GM12878 (cell line): Measurements from ENCODE around the gene DNASE1L3. TPM values are rescaled to one million over a fixed set of nuclear protein-coding genes. Genes with fewer than 3 reads are reported as not detected.

Experiments used
- ATAC-seq: fragments of 200-7000 bp; cut with Tn5 transposase; 3 replicates; pipeline ENCODE4 v1.9.1; 2020; ENCODE audit warnings: mild to moderate bottlenecking, moderate library complexity
- BruUV-seq: library from RNA; stranded (reverse); fragments of 400-500 nt; replicated peaks from 2 replicates; lab custom pipeline; 2021; lab: Mats Ljungman, UMichigan
- CTCF ChIA-PET: fragments of 300-600 bp; sonication (Branson Sonifier 250); formaldehyde crosslinking; extraction: SDS; loops from one replicate; lab custom pipeline; 2021; ENCODE audit warnings: inconsistent platforms; lab: Yijun Ruan, JAX
- POLR2A ChIA-PET: fragments of 350-600 bp; formaldehyde crosslinking; extraction: SDS; loops from one replicate; lab custom pipeline; 2021; ENCODE audit warnings: inconsistent platforms; lab: Charles Lee
- RAD21 ChIA-PET: fragments of 300-600 bp; sonication (Branson Sonifier 250); formaldehyde crosslinking; loops from one replicate; lab custom pipeline; 2023; ENCODE audit warnings: antibody characterized with exemption; ENCODE audit not compliant: unreplicated experiment; lab: Charles Lee
- SMC1A ChIA-PET: fragments of 300-600 bp; sonication (Branson Sonifier 250); formaldehyde crosslinking; loops from one replicate; lab custom pipeline; 2023; ENCODE audit not compliant: unreplicated experiment, uncharacterized antibody; lab: Charles Lee
- DNase-seq: peaks from one replicate; pipeline ENCODE4 v3.0.0-alpha.2; 2011; ENCODE audit warnings: low read depth, low spot score
- FAIRE-seq: peaks from 3 replicates; lab custom pipeline; 2011; peaks lifted over from hg19 to GRCh38; lab: Jason Lieb, UNC
- H2AFZ ChIP-seq: 2 replicates; pipeline ENCODE4 v1.6.0; 2011; ENCODE audit warnings: low read depth, low read length, control low read depth; ENCODE audit not compliant: control insufficient read depth
- H3K27ac ChIP-seq: 2 replicates; pipeline ENCODE4 v1.5.1; 2011; ENCODE audit warnings: control low read depth; ENCODE audit not compliant: control insufficient read depth, insufficient read depth
- H3K27me3 ChIP-seq, 2 experiments: replicated peaks in 1 of 2; 2 replicates each; pipeline versions ENCODE4 v1.6.0 to v1.6.1; 2011; ENCODE audit warnings: low read length in 1 of 2; ENCODE audit not compliant: control insufficient read depth in 2 of 2, insufficient read depth in 2 of 2
- H3K36me3 ChIP-seq, 2 experiments: 2 replicates each; pipeline ENCODE4 v1.5.1; 2011; ENCODE audit warnings: low read length in 1 of 2; ENCODE audit not compliant: control insufficient read depth in 2 of 2, insufficient read depth in 2 of 2
- H3K4me1 ChIP-seq: 2 replicates; pipeline ENCODE4 v1.6.1; 2011; ENCODE audit warnings: mild to moderate bottlenecking, low read length, moderate library complexity, mixed read lengths; ENCODE audit not compliant: control insufficient read depth, insufficient read depth
- H3K4me2 ChIP-seq: 2 replicates; pipeline ENCODE4 v1.6.0; 2011; ENCODE audit warnings: control low read depth; ENCODE audit not compliant: control insufficient read depth, insufficient read depth
- H3K4me3 ChIP-seq: fragments of 200-600 bp; sonication (generic); 2 replicates; pipeline ENCODE4 v1.5.1; 2016
- H3K79me2 ChIP-seq: 2 replicates; pipeline ENCODE4 v1.6.0; 2011; ENCODE audit warnings: low read length; ENCODE audit not compliant: control insufficient read depth, insufficient read depth
- H3K9ac ChIP-seq: 2 replicates; pipeline ENCODE4 v1.8.0; 2011; ENCODE audit warnings: low read length, control low read depth, mixed read lengths; ENCODE audit not compliant: control insufficient read depth, insufficient read depth
- H3K9me3 ChIP-seq: replicated peaks from 3 replicates; pipeline ENCODE4 v1.5.1; 2011; ENCODE audit warnings: mild to moderate bottlenecking, low read length; ENCODE audit not compliant: control insufficient read depth, insufficient read depth
- H4K20me1 ChIP-seq: 2 replicates; pipeline ENCODE4 v1.6.0; 2011; ENCODE audit not compliant: control insufficient read depth, insufficient read depth
- FOS ChIP-seq: IDR thresholded peaks from 3 replicates; pipeline ENCODE4 v1.6.1; 2011; ENCODE audit warnings: borderline replicate concordance; ENCODE audit not compliant: insufficient read length; ENCODE audit errors: extremely low read depth
- SREBF1 ChIP-seq: IDR thresholded peaks from 2 replicates; pipeline ENCODE4 v1.6.1; 2012; ENCODE audit warnings: mild to moderate bottlenecking, low read length
- TCF3 ChIP-seq: IDR thresholded peaks from 2 replicates; pipeline ENCODE4 v1.6.1; 2012; ENCODE audit warnings: low read depth, mild to moderate bottlenecking, low read length, borderline replicate concordance; ENCODE audit not compliant: insufficient read depth
- WGBS: methylation state at CpG from one replicate; pipeline ENCODE4 v1.1.6; 2016; ENCODE audit warnings: low lambda C conversion rate; ENCODE audit not compliant: insufficient replicate concordance, insufficient coverage; ENCODE audit errors: missing lambda C conversion rate; 5-methylcytosine and 5-hydroxymethylcytosine counted together
- in situ Hi-C: fragments of 300-500 bp; cut with MboI; formaldehyde crosslinking; loops from 9 replicates; pipeline ENCODE4 v1.14.3; 2018; ENCODE audit warnings: mixed read lengths
- intact Hi-C: fragments of 100-400 bp; cut with micrococcal nuclease; formaldehyde crosslinking; loops from one replicate; pipeline ENCODE4 v1.14.2; 2022; ENCODE audit not compliant: unreplicated experiment
- polyA plus RNA-seq, 11 experiments: library from polyadenylated mRNA; depleted of rRNA in 4 of 11; unstranded in 6 of 11; stranded (reverse) in 5 of 11; fragments of >200 nt; fragmentation: Nextera tagmentation in 4 of 11; fragmentation: Illumina TruSeq in 1 of 11; extraction: Ambion mirVana in 4 of 11; extraction: Trizol in 1 of 11; gene quantifications; 1 replicate in 1 of 11; 2 replicates in 10 of 11; pipeline versions ENCODE4 v1.2.1 to v1.2.3, GENCODE V29; 2011 to 2016; ENCODE audit warnings: inconsistent platforms in 2 of 11, missing spikeins in 2 of 11, low read depth in 1 of 11
- total RNA-seq, 4 experiments: library from RNA; depleted of rRNA in 3 of 4; stranded (reverse); fragments of >200 nt in 3 of 4; fragmentation: Illumina TruSeq in 1 of 4; extraction: Trizol in 1 of 4; gene quantifications; 2 replicates each; pipeline versions ENCODE4 v1.2.1 to v1.2.3, GENCODE V29; 2013 to 2021
- TF ChIP-seq, protein P1 (sequence below): fragments of 450-650 bp; IDR thresholded peaks from 2 replicates; pipeline ENCODE4 v1.6.1; 2018; ENCODE audit warnings: borderline replicate concordance, mild to moderate bottlenecking; ENCODE audit not compliant: partially characterized antibody

Gene DNASE1L3
- total and polyA plus RNA-seq, 10 of the 15 experiments (the other 5 are each of a cell fraction or from before 2014, with no cell fraction given): 3.2 to 72.1 (median 6.3) TPM

DNA sequence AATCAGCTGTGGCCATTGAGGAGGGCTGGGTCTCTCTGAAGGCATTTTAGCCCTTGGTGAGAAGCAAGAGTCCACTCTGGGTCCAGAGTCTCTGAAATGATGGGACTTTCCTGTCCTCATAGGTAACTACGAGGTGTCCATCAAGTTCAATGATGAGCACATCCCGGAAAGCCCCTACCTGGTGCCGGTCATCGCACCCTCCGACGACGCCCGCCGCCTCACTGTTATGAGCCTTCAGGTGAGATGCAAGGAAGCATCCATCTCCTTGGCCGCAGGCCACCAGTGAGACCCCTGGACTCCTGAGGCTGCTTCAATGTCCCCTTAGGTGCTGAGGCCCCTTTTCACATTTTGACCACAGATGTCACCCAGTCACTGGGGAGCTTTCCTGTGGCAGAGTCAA, 54.9 kb downstream of the DNASE1L3 start:
- CTCF ChIA-PET: interaction anchor here (3.5 kb wide), 1 partner anchor 11 kb away, joined by 22 read pairs; no protein-coding TSS in a partner anchor
- Histone ChIP-seq H3K79me2 (no peaks in the 10 kb centered on the region), H3K27me3 (no peaks in the 10 kb centered on the region), H3K4me3 (no peak overlapping the region), H3K36me3 (peaks cover 0 to 4% of the 10 kb centered on the region in 2 experiments; a peak in 3 of 4 replicates), H3K9ac (no peak overlapping the region), H3K4me1 (no peaks in the 10 kb centered on the region), H3K27ac (no peak overlapping the region), H3K9me3 (no peaks in the 10 kb centered on the region), H3K4me2 (no peak overlapping the region), H2AFZ (no peak overlapping the region), H4K20me1 (no peaks in the 10 kb centered on the region)
- ATAC-seq: no peak
- in situ Hi-C loops (no loop called here), intact Hi-C loops (no loop called here)
- BruUV-seq: no TSS peak
- no peak for FAIRE-seq
- TF ChIP-seq TCF3 (no peak), SREBF1 (no peak), FOS (no peak)
- TF ChIP-seq, protein P1, sequence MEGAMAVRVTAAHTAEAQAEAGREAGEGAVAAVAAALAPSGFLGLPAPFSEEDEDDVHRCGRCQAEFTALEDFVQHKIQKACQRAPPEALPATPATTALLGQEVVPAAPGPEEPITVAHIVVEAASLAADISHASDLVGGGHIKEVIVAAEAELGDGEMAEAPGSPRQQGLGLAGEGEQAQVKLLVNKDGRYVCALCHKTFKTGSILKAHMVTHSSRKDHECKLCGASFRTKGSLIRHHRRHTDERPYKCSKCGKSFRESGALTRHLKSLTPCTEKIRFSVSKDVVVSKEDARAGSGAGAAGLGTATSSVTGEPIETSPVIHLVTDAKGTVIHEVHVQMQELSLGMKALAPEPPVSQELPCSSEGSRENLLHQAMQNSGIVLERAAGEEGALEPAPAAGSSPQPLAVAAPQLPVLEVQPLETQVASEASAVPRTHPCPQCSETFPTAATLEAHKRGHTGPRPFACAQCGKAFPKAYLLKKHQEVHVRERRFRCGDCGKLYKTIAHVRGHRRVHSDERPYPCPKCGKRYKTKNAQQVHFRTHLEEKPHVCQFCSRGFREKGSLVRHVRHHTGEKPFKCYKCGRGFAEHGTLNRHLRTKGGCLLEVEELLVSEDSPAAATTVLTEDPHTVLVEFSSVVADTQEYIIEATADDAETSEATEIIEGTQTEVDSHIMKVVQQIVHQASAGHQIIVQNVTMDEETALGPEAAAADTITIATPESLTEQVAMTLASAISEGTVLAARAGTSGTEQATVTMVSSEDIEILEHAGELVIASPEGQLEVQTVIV: no peak
- no peak for DNase-seq
- POLR2A ChIA-PET: no interaction called here
- WGBS: 97% methylated on average over 10 of the region's 10 CpGs
- SMC1A ChIA-PET: interaction anchor here (2.2 kb wide), 1 partner anchor 10 kb away, joined by 5 read pairs; no protein-coding TSS in a partner anchor
- RAD21 ChIA-PET: no interaction called here
